ENCODE results near the gene PLB1. TPM values are rescaled to one million over a fixed set of nuclear protein-coding genes. Genes with fewer than 3 reads are reported as not detected.

Gene PLB1
- total RNA-seq, 2 experiments from 2014 or later = 0.64 to 0.85 TPM

DNA sequence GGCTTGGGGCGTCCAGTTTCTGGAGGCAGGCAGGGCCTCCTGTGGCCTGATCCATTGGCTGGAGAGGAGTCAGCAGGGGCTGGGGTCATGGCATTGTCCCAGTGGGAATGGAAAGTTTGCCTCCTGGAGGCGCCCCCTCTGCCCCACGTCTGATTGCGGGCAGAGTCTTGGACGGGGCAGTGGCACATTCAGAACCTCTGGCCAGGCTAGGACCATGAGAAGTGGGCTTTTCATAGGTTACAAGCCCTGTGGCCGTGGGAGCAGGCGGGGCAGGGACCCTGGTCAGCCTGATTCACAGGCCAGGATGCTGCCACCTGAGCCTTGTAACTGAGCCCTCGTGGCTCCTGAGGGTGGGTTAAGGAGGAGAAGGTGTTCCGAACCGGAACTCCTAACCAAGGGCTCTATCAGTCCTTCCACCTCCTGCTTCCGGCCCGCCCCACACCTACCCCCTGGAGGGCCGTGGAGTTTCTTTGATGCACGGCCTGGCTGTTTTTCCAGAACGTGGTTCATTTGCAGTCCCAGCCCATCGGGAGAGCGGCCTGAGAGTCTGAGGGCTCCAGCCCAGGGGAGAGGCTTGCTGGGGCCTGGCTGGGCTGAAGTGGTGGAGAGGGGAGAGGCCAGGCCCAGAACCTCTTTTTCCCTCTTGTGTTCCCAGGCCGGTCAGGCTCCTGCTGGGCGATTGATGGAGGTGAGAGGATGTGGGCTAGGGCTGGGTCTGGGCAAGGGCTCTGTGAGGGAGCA, 43.9 kb upstream of the PLB1 start:
- DNase-seq = no peak
- Mint-ChIP-seq H3K27ac (peak overlapping the region; percentile 59), H3K27me3 (no peaks in the 10 kb centered on the region), H3K4me1 (ENCODE audit: low read depth) (peaks cover 52% of the 10 kb centered on the region), H3K36me3 (no peaks in the 10 kb centered on the region), H3K4me3 (no peak overlapping the region), H3K9me3 (no peaks in the 10 kb centered on the region)
- POLR2A ChIA-PET = no interaction called here
- intact Hi-C loops (cut with micrococcal nuclease) = loop anchor here (1.0 to 5.0 kb wide), 2 partner anchors 698 to 750 kb away; no protein-coding TSS in a partner anchor
- CTCF ChIA-PET = interaction anchor here (0.7 to 1.9 kb wide), 18 partner anchors 8 to 813 kb away, joined by 3 to 9 read pairs (median 3); no protein-coding TSS in a partner anchor

DNA sequence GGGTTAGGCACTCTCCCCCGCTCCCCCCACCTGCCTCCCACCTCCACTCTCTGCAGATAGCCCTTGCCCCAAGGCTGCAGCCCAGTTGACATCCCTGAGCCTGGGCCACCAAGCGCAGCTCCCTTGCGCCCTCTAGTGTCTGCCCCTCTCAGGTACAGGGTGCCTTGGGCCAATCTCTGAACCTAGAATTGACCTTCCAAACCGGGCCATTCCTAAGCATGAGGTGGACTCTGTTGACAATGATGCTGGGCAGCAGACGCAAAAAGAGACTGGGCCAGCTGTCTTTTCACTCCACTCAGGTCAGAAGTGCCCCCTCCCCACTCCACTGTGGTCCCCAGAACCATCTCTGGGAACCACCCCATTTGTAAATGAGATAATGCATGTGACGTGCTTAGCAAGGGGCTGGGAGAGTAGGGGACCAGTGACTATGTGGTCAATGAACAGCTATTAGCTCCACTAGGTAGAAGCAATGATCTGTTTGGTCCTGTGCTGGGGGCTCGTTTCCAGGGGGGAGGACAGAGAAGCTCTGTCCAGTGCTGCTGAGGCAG, 43.3 kb upstream of the PLB1 start:
- Mint-ChIP-seq H3K9me3 (no peaks in the 10 kb centered on the region), H3K27me3 (no peaks in the 10 kb centered on the region), H3K4me1 (ENCODE audit: low read depth) (peaks cover 45% of the 10 kb centered on the region), H3K27ac (peak overlapping the region; percentile 59), H3K4me3 (no peak overlapping the region), H3K36me3 (no peaks in the 10 kb centered on the region)
- intact Hi-C loops (cut with micrococcal nuclease) = loop anchor here (1.0 to 5.0 kb wide), 2 partner anchors 698 to 750 kb away; no protein-coding TSS in a partner anchor
- CTCF ChIA-PET = interaction anchor here (0.7 to 1.9 kb wide), 22 partner anchors 9 to 814 kb away, joined by 3 to 9 read pairs (median 3); no protein-coding TSS in a partner anchor
- POLR2A ChIA-PET = no interaction called here
- DNase-seq = peak; percentile 89

DNA sequence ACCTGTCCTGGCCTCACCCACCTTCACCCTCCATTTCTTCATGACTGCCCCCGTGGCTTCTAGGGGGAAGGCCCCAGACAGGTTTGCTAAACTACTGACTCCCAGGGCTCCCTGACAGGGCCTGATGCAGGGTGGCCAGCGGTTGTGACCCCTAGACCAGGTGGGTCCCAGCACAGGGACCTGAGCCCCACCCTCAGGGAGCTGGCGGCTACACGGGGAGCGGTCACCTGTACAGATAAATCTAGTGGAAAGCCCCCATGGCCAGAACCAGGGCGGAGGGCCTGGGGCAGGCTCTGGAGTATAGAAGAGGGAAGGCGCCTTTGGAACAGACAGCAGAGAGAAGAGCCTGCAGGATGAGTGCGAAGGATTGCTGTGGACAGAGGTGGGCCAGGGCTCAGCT, 42.5 kb upstream of the PLB1 start:
- peaks cover 38% of the 10 kb centered on the region for H3K4me1 Mint-ChIP-seq (ENCODE audit: low read depth)
- ChIA-PET CTCF (interaction anchor here (0.7 to 2.5 kb wide), 16 partner anchors 10 to 770 kb away, joined by 3 to 9 read pairs (median 4); no protein-coding TSS in a partner anchor), POLR2A (no interaction called here)
- no peaks in the 10 kb centered on the region for H3K36me3 Mint-ChIP-seq
- intact Hi-C loops (cut with micrococcal nuclease) = loop anchor here (5.0 kb wide), 1 partner anchor 751 kb away; no protein-coding TSS in a partner anchor
- no peak for DNase-seq
- no peak overlapping the region for H3K4me3 Mint-ChIP-seq
- no peak overlapping the region for H3K27ac Mint-ChIP-seq
- H3K27me3 Mint-ChIP-seq = no peaks in the 10 kb centered on the region
- no peaks in the 10 kb centered on the region for H3K9me3 Mint-ChIP-seq

DNA sequence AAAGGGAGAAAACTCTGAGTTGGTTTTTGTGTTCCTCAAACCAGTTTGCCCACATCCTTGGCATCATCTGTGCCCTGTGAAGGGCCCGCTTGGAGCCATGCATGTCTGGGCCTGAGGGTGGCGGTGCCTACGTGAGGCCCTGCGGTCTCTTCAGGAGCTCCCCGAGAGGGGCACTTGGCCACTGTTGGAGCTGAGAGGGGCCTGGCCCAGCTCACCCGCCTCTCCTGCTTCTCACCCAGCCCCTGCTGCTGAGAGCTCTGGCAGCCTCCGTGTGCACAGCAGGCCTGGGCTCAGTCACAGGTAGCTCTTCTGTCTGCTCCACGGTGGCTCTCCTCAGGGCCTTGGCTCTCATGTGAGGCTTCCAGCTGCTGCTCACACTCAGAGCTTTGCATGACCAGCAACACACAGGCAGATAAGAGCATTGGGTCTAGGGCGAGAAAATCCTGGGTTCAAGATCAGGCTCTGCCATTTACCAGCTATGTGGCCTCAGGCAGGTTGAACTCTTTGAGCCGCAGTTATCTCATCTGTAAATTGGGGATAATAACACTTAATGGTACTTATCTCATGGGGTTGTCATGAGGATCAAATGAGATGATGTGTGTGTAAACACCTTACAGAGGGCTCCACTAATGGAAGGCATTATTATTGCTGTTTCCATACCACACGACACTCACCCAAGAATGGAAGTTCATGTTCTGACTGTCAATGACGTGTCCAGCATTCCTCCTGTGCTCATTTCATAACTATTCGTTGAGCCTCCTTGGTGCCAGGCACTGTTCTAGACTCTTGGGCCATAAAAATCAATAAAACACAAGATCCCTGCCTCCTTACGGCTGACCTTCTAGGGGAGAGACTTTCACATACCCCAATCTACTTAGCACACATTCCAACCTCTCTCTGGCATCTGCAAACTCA, 41.6 kb upstream of the PLB1 start:
- DNase-seq = no peak
- ChIA-PET POLR2A (interaction anchor here (1.1 kb wide), 1 partner anchor 8 kb away, joined by 3 read pairs; no protein-coding TSS in a partner anchor), CTCF (interaction anchor here (0.6 to 2.5 kb wide), 11 partner anchors 10 to 751 kb away, joined by 3 to 9 read pairs (median 4); no protein-coding TSS in a partner anchor)
- Mint-ChIP-seq H3K4me1 (ENCODE audit: low read depth) (peaks cover 29% of the 10 kb centered on the region), H3K27ac (no peak overlapping the region), H3K4me3 (no peak overlapping the region), H3K9me3 (no peaks in the 10 kb centered on the region), H3K27me3 (no peaks in the 10 kb centered on the region), H3K36me3 (no peaks in the 10 kb centered on the region)
- intact Hi-C loops (cut with micrococcal nuclease) = loop anchor here (5.0 kb wide), 1 partner anchor 752 kb away; no protein-coding TSS in a partner anchor

DNA sequence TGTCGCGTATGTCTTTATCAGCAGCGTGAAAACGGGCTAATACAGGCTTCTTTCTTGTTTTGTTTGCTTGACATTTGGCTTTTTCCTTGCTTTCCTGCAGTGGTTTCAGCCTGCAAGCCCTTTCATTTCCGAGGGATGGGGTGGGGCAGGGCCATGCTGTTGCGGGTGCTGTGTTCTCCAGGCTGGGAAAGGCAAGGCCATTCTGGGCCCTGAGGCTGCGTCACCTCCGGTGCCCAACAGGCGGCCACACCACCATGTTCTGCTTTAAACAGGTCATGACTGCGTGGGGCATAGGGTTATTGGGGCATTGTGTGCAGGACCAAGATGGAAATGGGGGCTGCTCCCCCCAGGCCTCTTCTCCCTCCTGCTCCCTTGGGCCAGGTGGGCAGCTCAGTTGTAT, 38.6 kb upstream of the PLB1 start:
- no peak overlapping the region for H3K27ac Mint-ChIP-seq
- peaks cover 5% of the 10 kb centered on the region for H3K4me1 Mint-ChIP-seq (ENCODE audit: low read depth)
- no peak overlapping the region for H3K4me3 Mint-ChIP-seq
- peaks cover 3% of the 10 kb centered on the region for H3K9me3 Mint-ChIP-seq
- ChIA-PET CTCF (no interaction called here), POLR2A (no interaction called here)
- no peak for DNase-seq
- H3K36me3 Mint-ChIP-seq = peaks cover 3% of the 10 kb centered on the region
- intact Hi-C loops (cut with micrococcal nuclease) = no loop called here
- peaks cover 3% of the 10 kb centered on the region for H3K27me3 Mint-ChIP-seq

DNA sequence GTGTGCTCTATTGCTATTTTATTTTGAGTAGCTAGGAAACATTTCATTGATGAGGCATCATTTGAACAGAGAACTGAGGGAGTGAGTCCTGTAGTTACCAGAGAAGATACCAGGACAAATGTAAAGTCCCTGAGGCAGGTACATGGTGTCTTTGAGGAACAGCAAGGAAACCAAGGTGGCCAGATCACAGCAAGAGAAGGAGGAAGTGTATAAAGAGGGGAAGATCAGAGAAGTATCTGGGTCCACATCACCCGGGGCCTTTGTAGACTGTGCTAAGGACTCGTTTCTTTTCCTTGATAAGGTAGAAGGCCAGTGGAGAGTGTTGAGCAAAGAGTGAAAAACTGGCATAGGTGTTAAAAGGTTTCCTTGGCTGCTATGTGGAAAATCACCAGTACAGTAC, 34.8 kb upstream of the PLB1 start:
- intact Hi-C loops (cut with micrococcal nuclease) = no loop called here
- Mint-ChIP-seq H3K9me3 (peaks cover 13% of the 10 kb centered on the region), H3K4me3 (no peak overlapping the region), H3K36me3 (peaks cover 7% of the 10 kb centered on the region), H3K4me1 (ENCODE audit: low read depth) (peaks cover 23% of the 10 kb centered on the region), H3K27ac (no peak overlapping the region), H3K27me3 (peaks cover 12% of the 10 kb centered on the region)
- ChIA-PET POLR2A (no interaction called here), CTCF (interaction anchor here (0.5 to 1.2 kb wide), 3 partner anchors 12 to 706 kb away, joined by 3 to 4 read pairs (median 3); no protein-coding TSS in a partner anchor)
- DNase-seq = no peak

DNA sequence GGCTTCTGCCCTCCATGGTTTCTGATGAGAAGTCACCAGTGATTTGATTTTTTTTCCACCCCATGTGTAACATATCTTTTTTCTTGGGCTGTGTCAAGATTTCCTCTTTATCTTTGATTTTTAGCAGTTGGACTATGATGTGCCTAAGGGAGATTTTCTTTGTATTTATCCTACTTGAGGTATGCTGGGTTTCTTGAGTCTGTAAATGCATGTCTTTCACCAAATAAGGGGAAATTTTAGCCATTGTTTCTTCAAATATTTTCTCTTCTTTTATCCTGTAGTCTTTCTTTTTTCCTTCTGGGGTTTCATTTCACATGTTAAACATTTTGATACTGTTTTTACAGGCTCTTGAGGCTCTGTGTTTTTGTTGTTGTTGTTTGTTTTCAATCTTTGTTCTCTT, 33.7 kb upstream of the PLB1 start:
- H3K4me3 Mint-ChIP-seq = no peak overlapping the region
- H3K4me1 Mint-ChIP-seq (ENCODE audit: low read depth) = peaks cover 30% of the 10 kb centered on the region
- CTCF ChIA-PET = no interaction called here
- no peak overlapping the region for H3K27ac Mint-ChIP-seq
- H3K27me3 Mint-ChIP-seq = peaks cover 12% of the 10 kb centered on the region
- intact Hi-C loops (cut with micrococcal nuclease) = no loop called here
- POLR2A ChIA-PET = no interaction called here
- H3K36me3 Mint-ChIP-seq = peaks cover 7% of the 10 kb centered on the region
- no peak for DNase-seq
- peaks cover 13% of the 10 kb centered on the region for H3K9me3 Mint-ChIP-seq

DNA sequence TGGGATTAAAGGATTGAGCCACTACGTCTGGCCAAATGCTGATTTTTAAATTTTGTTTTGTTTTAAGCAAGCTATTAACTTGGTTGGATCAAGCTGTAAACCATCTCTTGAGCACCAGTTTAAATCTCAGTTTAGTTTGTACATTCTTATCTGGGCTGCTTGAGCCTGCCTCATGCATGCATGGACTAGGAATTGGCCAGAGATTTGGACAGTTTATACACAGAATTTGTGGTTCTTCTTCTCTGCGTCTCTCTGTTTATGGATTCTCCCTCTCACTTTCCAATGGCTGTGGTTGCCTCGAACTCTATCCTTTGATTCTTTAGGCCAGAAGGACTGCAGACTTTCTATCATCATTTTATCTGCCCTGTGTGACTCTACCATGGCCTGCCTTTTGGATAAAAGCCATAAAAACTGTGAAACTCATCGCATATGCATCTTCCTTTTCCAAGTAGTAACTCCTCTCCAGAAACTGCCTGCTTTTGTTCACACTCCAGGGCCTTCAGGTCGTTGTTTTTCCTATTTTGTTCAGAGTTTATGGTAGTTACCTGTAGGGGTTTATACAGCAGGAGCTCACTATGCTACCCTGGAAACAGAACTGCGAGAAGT, 32.5 kb upstream of the PLB1 start:
- H3K4me3 Mint-ChIP-seq = no peak overlapping the region
- CTCF ChIA-PET = no interaction called here
- H3K36me3 Mint-ChIP-seq = peaks cover 7% of the 10 kb centered on the region
- intact Hi-C loops (cut with micrococcal nuclease) = no loop called here
- peaks cover 30% of the 10 kb centered on the region for H3K4me1 Mint-ChIP-seq (ENCODE audit: low read depth)
- H3K27ac Mint-ChIP-seq = no peak overlapping the region
- H3K9me3 Mint-ChIP-seq = peaks cover 13% of the 10 kb centered on the region
- peaks cover 13% of the 10 kb centered on the region for H3K27me3 Mint-ChIP-seq
- DNase-seq = no peak
- POLR2A ChIA-PET = no interaction called here

DNA sequence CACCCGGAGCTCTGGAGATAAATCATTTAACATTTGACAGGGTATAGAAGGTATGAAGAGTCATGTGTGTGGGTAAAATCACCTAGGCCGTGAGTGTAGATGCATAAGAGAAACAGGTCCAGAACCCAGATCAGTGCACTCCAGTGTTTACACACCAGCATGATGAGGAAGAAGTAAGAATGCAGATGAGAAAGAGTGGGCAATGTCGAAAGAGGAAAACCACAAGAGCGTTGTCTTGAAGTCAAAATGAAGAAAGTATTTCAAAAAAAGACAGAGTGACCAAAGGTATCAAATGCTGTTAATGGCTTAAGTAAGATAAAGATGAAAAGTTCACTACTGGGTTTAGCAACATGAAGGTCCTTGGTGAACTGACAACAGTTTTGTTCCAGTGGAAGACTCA, 32.0 kb upstream of the PLB1 start:
- POLR2A ChIA-PET = no interaction called here
- H3K4me3 Mint-ChIP-seq = no peak overlapping the region
- H3K27me3 Mint-ChIP-seq = peaks cover 14% of the 10 kb centered on the region

DNA sequence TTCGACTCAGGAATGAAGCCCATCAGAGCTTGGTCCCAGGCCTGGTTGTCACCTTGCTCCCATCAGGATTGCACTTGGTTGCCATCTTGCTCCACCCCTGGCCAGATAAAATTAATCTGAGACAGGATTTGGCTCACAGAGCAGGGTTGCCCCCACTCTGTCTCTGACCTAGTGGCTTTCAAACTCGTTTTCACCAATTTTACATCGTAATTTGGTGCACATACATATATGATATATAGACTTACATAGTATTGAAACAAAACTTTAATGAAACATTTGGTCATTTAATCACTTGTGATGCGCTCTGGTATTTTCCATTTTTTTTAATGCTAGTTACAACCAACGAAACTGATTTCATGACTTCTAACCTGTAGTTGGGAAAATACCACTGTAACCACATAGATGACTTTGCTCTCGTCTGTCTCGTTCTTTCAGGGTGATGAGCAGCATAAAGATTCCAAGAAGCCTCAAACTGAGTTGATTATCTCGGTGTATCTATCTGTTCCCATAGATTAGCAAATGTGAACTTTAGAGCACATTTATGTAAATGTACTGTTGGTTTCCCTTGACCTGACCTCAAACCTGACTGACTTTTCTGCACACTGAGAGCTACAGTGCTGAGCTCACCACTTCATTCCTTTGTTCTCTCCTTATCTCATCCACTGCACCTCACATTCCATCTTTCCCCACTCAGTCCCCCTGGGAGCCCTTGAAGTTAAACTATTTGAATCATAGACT, 30.5 kb upstream of the PLB1 start:
- H3K27me3 Mint-ChIP-seq = peaks cover 14% of the 10 kb centered on the region
- H3K4me3 Mint-ChIP-seq = no peak overlapping the region
- DNase-seq = no peak
- peaks cover 7% of the 10 kb centered on the region for H3K36me3 Mint-ChIP-seq
- H3K4me1 Mint-ChIP-seq (ENCODE audit: low read depth) = peaks cover 38% of the 10 kb centered on the region
- peak overlapping the region; percentile 75 for H3K27ac Mint-ChIP-seq
- ChIA-PET CTCF (interaction anchor here (0.8 to 1.3 kb wide), 3 partner anchors 13 to 98 kb away, joined by 3 to 5 read pairs (median 4); no protein-coding TSS in a partner anchor), POLR2A (interaction anchor here (0.5 to 0.7 kb wide), 2 partner anchors 16 to 68 kb away, joined by 3 to 4 read pairs; no protein-coding TSS in a partner anchor)
- peaks cover 13% of the 10 kb centered on the region for H3K9me3 Mint-ChIP-seq
- intact Hi-C loops (cut with micrococcal nuclease) = loop anchor here (1.0 kb wide), 1 partner anchor 19 kb away; no protein-coding TSS in a partner anchor

More for the DNA sequence above, 32.0 kb upstream of the PLB1 start:
- Mint-ChIP-seq H3K36me3 (peaks cover 7% of the 10 kb centered on the region), H3K4me1 (ENCODE audit: low read depth) (peaks cover 30% of the 10 kb centered on the region), H3K9me3 (peaks cover 13% of the 10 kb centered on the region), H3K27ac (no peak overlapping the region)
- CTCF ChIA-PET = interaction anchor here (1.0 kb wide), 1 partner anchor 11 kb away, joined by 4 read pairs; no protein-coding TSS in a partner anchor
- intact Hi-C loops (cut with micrococcal nuclease) = no loop called here
- DNase-seq = no peak

DNA sequence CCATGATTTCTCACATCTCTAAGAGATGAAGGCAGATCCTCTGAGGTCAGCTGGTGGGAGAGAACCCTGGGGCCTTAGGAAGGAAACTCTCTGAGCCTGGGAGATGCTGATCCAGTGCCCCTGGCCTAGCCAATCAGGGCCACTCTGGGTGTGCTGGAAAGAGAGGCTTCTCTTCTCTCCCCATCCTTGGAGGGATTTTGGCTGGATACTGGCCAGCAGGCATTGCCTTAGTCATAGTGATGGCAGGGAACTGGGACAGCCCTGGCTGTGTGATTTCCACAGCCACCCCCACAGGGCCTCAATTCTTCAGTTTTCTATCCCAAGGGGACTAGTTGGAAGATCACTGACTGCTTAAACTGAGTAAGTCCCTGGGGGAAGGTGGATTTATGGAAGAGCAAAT, 26.6 kb upstream of the PLB1 start:
- Mint-ChIP-seq H3K9me3 (no peaks in the 10 kb centered on the region), H3K4me3 (no peak overlapping the region), H3K36me3 (no peaks in the 10 kb centered on the region), H3K27me3 (peaks cover 2% of the 10 kb centered on the region), H3K4me1 (ENCODE audit: low read depth) (peaks cover 45% of the 10 kb centered on the region), H3K27ac (no peak overlapping the region)
- peak; percentile 4 for DNase-seq
- intact Hi-C loops (cut with micrococcal nuclease) = no loop called here
- ChIA-PET CTCF (interaction anchor here (1.2 kb wide), 2 partner anchors 746 to 766 kb away, joined by 3 read pairs; no protein-coding TSS in a partner anchor), POLR2A (no interaction called here)
